HG02623 (cell line): ENCODE measurements around the gene PCGF6.

Experiments
- ATAC-seq: cut with Tn5 transposase; IDR thresholded peaks from one replicate; pipeline ENCODE4 v1.9.1; 2021; ENCODE audit warnings: moderate library complexity; ENCODE audit not compliant: unreplicated experiment

The PCGF6 gene

DNA sequence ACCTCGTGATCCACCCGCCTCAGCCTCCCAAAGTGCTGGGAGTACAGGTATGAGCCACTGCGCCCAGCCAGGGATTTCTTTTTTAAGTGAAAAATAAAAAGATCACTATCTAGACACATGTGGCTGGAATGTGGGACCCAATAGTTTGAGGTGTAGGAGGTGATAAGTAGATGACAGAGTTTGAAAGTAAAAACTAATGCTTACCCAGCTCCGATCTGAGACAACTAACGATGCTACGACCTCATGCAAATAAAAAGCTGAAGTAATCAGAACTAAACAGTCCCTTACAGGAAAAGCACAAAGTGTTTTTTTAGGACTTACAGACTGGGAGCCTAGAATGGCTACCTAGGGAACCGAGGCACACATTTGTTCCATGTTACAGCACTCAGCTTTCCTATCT is 23.0 kb downstream of the PCGF6 start:
- ATAC-seq = no peak

DNA sequence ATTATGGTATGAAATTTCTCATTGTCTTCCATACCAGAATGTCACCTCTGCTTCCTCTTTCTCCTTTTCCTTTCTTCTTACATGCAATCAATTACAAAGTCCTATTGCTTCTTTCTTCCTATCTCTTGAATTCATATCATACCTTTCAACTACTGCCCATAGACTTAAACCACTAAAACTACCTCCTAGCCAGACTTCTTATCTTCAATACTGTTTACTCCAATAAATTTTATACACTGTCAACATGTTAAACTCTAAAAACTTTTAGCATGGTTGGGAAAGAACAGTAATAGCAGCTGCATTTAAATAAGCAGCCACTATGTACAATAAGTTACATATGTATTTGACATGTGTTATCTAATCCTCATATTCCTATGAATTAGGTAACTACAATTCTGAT is 34.9 kb downstream of the PCGF6 start:
- no peak for ATAC-seq

DNA sequence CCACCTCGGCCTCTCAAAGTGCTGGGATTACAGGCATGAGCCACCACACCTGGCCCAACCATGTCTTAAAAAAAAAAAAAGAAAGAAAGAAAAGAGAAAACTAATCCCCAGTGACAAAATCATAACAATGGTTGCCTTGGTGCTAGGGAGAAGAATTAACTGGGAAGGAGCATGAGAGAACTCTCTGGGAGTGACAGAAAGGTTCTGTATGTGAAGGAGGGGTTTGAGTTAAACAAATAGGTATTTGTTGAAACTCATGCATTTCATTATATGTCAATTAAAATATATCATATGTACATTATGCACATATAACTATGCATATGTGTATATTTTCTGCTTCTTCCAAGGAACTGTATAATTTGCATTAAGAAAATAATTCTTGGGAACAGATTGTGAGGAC is 40.7 kb downstream of the PCGF6 start:
- ATAC-seq = no peak

DNA sequence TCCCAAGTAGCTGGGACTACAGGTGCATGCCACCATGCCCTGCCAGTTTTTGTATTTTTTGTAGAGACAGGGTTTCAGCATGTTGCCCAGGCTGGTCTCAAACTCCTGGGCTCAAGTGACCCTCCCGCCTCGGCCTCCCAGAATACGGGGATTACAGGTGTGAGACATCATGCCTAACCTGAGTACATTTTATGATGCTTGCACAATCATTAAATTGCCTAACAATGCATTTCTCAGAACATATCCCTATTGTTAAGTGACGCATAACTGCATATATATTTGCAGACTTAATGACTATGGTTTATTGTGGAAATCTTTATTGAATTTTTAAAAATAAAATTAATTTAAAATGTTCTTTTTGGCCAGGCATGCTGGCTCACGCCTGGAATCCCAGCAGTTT is 43.3 kb downstream of the PCGF6 start:
- no peak for ATAC-seq

DNA sequence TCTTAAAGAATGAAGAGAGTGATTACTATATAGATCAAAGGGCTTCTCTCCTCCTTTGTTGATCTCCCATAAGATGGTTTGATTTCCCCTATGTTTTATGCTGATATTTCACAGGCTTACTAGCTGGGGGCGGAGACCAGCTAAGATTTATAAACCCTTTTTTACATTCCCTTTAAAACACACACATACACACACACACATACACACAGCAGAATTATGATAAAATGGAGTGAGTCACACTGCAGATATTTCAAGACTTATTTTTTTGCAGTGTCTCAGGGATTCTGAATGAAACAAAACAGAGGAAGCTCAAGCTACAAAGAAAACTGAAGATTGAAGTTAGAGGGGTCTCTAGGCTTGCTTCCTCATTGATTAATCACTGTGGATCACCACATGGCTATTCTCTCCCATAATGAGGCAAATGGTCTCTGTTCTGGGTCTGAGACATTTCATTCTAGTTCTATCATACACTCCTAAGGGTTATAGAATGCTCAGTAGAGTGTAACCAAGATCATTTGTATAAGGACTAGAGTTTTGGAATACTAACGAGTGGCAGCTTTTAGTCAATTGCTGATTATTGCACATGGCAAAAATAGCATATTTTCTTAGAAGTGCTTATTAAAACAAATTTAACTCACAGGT is 55.4 kb downstream of the PCGF6 start:
- ATAC-seq = no peak

DNA sequence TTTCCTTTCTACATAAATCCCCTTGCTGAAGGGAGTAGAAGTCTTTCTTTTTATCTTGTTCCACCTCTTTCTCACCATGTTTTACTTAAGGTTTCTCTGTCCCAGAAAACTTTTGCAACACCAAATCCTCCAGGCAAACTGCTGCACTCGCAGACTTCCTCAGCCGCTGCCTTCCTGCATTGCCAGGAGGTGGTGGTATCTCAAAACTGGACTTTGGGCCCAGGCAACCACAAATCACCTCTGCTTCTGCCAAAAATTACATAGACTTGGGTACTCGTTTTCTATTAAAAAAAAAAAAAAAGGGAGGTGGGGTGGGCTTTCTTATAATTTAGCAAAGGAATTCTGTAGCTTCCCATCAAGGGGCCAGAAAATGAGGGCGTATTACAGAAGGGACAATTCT is 59.4 kb downstream of the PCGF6 start:
- ATAC-seq = no peak

DNA sequence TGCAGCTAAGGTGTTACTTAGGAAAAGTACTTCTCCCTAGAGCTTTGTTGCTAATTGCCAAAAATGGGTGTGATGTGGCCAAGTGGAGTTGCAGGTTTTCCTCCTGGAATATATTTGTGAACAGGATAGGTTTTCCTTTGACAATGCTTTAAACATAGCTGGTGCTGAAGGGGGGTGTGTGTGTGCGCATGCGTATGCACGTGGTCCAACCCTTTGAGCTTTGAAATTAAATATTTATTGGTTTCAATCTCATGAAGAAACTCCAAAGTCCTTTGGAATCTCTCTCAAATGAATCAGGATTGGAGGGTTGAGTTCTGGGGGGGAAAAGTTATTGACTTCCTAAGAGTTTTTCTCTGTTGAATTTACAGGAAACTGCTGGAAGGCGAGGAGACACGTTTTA is 62.9 kb downstream of the PCGF6 start:
- ATAC-seq = no peak

DNA sequence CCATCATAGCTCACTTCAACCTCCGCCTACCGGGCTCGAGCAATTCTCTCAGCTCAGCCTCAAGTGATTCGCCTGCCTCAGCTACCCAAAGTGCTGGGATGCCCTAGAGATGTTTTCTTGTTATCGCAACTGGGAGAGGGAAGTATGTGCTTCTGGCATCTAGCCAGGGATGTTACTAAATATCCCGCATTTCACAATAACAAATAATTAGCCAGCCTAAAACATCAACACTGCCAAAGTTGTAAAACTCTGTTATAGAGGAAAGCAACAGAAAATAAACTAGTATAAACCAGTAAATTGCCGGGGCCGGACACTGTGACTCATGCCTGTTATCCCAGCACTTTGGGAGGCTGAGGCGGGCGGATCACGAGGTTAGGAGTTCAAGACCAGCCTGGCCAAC is 66.8 kb downstream of the PCGF6 start:
- no peak for ATAC-seq

DNA sequence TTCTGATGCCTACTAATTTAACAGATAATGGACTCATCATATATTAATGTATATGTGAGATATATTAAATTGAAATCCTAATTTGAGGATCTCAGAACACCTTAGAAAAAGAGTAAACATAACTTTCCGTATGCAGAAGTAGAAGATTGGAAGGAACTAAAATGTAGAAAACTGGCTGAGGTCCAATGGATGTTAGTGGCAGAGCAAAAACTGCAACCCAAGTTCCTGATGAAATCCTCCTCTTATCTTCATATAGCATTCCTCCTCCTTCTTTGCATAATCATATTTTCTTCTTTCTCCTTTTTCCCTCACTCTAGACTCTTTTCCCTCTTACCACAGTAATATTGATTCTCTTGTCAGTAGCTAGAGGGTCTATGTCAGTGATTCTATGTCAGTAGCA is 68.0 kb downstream of the PCGF6 start:
- ATAC-seq = no peak

DNA sequence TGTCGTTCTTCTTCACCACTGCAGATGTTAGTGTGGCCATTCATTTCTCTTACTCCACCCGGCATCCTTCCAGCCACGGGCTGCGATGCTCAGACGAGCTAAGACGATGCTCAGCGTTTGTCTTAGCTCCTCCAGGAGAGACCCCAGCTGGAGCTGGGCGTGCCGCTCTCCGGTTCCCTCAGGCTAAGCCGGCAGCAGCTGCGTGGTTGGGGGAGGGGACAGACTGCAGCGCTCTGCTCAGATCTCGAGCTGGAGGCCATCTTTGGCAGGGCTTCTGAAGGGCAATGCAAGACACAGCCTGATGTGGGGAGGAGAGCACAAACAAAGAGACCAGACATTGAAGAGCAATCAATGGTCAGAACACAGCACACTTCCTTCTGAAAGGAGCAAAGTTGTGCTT is 69.2 kb downstream of the PCGF6 start:
- no peak for ATAC-seq

DNA sequence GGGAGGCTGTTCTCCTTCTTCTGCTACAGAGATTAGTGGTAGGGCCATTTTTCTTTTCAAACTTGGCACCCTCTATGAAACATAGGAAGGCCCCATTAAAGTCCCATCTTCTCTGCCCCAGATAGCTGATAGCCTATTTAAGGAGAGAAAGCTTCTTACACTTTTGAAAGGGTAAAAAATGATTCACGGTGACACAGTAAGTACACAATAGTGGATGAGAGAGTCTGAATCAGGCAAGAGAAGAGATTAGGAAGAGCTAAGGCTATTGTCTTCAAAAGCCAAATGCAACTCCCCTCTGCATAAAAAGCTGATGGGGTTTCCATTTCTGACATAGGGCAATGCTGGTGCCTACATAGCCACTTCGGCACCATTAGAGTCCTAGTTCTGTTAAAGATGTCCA is 70.4 kb downstream of the PCGF6 start:
- no peak for ATAC-seq

DNA sequence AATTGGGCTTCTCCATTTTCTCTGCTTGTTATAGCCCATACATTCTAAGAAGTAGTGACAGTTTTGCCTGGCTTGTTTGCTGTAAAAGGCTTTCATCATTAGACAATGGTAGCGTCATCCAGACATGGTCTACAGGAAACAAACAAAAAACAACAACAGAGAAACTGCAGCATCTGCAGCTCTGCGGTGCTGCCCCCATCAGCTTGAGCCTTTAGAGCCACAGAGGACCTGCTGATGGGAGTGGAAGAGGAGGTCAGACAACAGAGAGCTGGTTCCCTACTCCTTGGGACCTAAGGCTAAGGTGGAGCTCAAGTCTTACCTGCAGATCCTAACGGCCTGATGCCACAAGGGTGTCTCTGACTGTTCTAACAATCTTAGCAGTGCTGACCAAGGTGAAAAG is 70.9 kb downstream of the PCGF6 start:
- no peak for ATAC-seq

DNA sequence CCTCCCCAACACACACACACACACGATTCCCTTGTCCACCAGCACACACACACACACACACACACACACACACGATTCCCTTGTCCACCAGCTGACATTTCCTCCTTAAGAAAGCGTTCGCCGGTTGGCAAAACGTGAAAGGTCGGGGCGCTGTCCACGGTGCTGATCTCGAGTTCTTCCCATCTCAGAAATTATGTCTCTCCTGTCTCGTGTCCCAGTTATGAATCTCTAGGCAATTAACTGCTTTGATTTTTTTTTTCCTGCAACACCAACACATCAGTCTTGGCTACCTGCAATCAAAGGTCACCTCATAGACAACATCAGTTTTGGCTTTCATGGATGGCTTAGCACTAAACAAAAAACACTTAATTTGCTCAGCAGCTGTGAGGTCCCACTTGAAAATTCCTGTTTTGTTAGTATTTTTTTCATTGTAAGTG is 72.1 kb downstream of the PCGF6 start:
- ATAC-seq = no peak

DNA sequence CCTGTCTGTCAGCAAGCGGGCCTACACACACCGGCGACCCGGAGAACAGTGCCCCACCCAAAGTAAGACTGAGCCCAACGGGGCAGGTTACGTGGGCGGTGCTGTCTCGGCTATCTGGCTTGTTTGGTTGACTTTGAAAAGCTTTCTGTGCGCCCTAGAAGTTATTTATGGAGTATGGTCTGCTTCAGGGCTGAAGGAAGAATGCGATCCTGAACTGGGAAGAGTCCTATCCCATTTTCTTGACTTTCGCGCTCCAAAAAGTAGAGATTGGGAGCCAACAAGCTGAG is 72.5 kb downstream of the PCGF6 start:
- ATAC-seq = no peak

DNA sequence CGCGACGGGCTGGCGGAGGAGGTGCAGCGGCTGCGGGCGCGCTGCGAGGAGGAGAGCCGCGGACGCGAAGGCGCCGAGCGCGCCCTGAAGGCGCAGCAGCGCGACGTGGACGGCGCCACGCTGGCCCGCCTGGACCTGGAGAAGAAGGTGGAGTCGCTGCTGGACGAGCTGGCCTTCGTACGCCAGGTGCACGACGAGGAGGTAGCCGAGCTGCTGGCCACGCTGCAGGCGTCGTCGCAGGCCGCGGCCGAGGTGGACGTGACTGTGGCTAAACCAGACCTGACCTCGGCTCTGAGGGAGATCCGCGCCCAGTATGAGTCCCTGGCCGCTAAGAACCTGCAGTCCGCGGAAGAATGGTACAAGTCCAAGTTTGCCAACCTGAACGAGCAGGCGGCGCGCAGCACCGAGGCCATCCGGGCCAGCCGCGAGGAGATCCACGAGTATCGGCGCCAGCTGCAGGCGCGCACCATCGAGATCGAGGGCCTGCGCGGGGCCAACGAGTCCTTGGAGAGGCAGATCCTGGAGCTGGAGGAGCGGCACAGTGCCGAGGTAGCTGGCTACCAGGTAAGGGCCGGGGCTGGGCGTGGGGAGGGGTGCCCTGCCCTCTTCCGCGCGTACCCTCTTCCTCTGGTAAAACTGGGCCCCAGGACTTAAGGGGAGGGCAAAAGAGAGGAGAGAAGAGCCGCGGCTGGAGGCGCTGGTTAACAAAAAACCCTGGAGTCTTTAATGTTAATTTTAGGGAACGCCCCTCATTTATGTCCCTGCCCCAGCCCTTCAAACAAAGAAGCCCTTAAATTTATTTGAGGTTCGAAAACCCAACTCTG is 73.0 kb downstream of the PCGF6 start:
- ATAC-seq = no peak

DNA sequence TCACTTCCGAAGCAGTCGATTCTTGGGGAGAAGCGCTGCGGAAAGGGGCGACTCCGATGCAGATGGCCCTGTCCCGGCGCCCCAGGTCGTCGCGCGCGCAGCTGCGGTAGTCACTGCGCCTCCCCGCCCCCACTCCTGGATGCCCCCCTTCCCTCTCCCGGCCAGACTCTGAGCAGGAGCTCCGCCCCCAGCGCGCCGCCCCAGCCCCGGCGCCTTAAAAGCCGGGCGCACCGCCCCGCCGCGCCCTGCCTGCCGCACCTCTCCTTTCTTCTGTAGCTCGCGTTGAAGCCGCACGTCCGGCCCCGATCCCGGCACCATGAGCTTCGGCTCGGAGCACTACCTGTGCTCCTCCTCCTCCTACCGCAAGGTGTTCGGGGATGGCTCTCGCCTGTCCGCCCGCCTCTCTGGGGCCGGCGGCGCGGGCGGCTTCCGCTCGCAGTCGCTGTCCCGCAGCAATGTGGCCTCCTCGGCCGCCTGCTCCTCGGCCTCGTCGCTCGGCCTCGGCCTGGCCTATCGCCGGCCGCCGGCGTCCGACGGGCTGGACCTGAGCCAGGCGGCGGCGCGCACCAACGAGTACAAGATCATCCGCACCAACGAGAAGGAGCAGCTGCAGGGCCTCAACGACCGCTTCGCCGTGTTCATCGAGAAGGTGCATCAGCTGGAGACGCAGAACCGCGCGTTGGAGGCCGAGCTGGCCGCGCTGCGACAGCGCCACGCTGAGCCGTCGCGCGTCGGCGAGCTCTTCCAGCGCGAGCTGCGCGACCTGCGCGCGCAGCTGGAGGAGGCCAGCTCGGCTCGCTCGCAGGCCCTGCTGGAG is 73.8 kb downstream of the PCGF6 start, which contains the start of gene INA:
Gene INA, plus strand, starts transcription at position 243 of the 817 bp plus-strand sequence. Its CDS starts 74 bp downstream, at position 317.
- no peak for ATAC-seq

DNA sequence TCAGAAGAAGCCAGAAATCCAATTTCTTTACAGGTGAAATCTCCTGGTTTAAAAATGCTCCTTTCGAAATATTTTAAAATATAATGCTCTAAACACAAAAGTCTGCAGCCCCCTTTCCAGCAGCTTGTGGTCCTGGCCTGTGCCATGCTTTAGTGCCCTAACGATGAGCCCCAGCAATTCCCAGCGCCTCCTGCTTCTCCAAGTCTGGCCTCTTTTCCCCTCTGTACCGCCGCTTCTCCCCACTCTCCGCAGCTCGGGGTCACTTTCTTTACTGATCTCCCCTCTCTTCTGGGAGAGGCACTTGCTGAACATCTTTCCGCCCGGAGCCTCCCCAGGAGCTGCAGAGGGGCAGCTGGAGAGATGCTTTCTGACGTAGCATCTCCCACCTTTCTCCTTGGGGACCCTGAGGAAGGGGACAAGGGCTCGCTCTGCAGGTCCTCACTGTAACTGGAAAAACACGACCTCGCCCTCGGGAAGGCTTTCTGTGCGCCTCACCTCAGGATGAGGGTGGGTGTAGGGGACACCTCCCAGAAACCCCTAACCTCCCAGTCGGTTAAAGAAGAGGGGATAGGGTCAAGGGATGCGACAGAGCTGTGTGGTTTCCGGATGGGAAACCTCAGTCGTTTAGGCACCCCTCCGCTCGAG is 74.6 kb downstream of the PCGF6 start:
- ATAC-seq = no peak

DNA sequence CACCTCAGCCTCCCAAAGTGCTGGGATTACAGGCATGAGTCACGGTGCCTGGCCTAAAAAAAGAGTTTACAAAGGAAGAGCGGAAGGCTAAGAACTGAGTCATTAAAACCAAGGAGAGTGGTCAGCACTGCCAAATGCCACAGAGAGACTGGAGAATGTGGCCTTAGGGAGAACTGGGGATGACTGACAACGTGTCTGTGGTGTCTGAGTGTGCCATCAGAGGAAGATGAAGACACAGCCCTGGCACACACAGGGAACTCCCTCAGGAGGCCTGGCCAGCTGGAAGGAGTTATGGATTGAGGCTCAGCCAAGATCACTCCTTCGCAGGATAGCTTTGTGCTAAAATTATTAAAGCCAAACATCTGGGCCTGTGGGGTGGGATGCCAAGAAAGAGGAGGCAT is 77.9 kb downstream of the PCGF6 start:
- no peak for ATAC-seq

DNA sequence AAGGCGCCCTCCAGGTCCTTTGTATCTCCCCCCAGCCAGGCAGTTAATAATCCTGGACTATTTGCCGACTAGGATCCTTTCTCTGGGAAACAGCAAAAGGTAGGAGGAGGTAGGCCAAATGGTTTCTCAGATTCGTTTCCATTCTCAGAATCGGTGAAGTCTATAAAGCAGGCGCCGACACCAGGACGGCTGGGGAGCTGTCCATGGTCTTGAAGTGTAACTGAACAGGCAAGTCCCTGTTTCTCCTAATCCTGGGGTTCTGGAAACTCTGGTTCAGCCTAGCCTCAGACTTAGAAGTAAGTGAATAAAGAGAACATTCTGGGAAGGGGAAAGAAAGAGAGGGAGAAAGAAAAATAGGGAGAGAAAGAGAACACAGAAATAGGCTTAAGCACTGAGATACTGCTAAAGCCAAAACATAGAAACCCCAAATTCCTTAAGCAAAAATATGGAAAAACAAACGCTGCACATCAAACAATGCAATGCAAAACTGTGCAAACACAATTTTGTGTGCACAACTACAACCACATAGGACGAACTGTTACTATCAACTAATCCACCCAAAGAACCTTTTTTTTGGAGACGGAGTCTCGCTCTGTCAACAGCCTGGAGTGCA is 85.1 kb downstream of the PCGF6 start:
- ATAC-seq = no peak

DNA sequence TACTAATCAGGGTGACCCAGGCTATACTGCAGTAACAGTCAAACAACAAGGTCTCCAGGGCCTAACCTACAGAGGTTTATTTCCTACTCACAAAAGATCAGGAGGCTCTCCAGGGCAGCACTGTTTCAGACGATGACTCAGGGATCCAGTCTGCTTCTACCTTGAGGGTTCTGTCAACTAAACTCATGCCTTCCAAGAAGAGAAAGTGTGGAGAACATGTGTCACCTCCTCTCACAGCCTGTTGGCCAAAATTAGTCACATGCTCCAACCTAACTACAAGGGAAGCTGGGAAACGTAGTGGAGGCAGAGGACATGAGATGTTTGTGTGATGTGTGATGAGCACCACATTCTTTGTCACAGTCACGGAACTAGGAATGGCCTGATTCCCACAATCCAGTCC is 88.7 kb downstream of the PCGF6 start:
- no peak for ATAC-seq

DNA sequence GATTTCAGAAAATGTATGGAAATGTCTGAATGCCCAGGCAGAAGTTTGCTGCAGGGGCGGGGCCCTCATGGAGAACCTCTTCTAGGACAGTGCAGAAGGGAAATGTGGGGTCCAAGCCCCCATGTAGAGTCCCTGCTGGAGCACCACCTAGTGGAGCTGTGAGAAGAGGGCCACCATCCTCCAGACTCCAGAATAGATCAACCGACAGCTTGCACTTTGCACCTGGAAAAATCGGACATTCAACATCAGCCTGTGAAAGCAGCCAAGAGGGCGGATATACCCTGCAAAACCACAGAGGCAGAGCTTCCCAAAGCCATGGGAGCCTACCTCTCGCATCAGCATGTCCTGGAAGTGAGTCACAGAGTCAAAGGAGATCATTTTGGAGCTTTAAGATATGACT is 91.0 kb downstream of the PCGF6 start:
- no peak for ATAC-seq
